ENCODE data around the gene VWA2.

Gene VWA2

GRCh38 chr10:114221235-114221634 lies 17.8 kb upstream of the VWA2 start:
- intact Hi-C loops (cut with DNase I; ENCODE audit: low total_unique reads), result no loop called here

GRCh38 chr10:114223066-114223465 lies 16.0 kb upstream of the VWA2 start:
- Histone ChIP-seq H3K4me3 (no peak overlapping the region), H3K4me1 (no peaks in the 10 kb centered on the region), H3K27ac (no peak overlapping the region), H3K36me3 (no peaks in the 10 kb centered on the region), H3K9me3 (no peaks in the 10 kb centered on the region), H3K27me3 (peaks cover 0 to 9% of the 10 kb centered on the region in 2 donors)
- TF ChIP-seq CTCF (IDR thresholded peaks at IDR 0.05), result no peak
- intact Hi-C loops (cut with DNase I; ENCODE audit: low total_unique reads), result no loop called here
- no peak for DNase-seq

More at GRCh38 chr10:114221235-114221634, 17.8 kb upstream of the VWA2 start:
- DNase-seq, result no peak
- Histone ChIP-seq H3K4me3 (no peak overlapping the region), H3K4me1 (no peaks in the 10 kb centered on the region), H3K36me3 (no peaks in the 10 kb centered on the region), H3K27me3 (peaks cover 0 to 9% of the 10 kb centered on the region in 2 donors), H3K9me3 (no peaks in the 10 kb centered on the region), H3K27ac (no peak overlapping the region)
- no peak for TF ChIP-seq CTCF (IDR thresholded peaks at IDR 0.05)

- H3K4me1 ChIP-seq, result no peaks in the 10 kb centered on the region
- TF ChIP-seq CTCF (IDR thresholded peaks at IDR 0.05), result no peak
- peaks cover 0 to 28% of the 10 kb centered on the region in 2 donors for H3K27me3 ChIP-seq
- no peaks in the 10 kb centered on the region for H3K36me3 ChIP-seq
- no peak for DNase-seq
- H3K9me3 ChIP-seq, result peaks cover 0 to 4% (median 0%) of the 10 kb centered on the region in 3 donors
- no peak overlapping the region for H3K4me3 ChIP-seq
- no peak overlapping the region for H3K27ac ChIP-seq
- intact Hi-C loops (cut with DNase I; ENCODE audit: low total_unique reads), result no loop called here
Measured at GRCh38 chr10:114228156-114228555, 10.9 kb upstream of the VWA2 start.

- DNase-seq, result no peak
- Histone ChIP-seq H3K27me3 (peaks cover 0 to 59% of the 10 kb centered on the region in 2 donors), H3K27ac (no peak overlapping the region), H3K36me3 (no peaks in the 10 kb centered on the region), H3K9me3 (peaks cover 0 to 4% (median 0%) of the 10 kb centered on the region in 3 donors), H3K4me3 (no peak overlapping the region), H3K4me1 (no peaks in the 10 kb centered on the region)
- intact Hi-C loops (cut with DNase I; ENCODE audit: low total_unique reads), result no loop called here
- no peak for TF ChIP-seq CTCF (IDR thresholded peaks at IDR 0.05)
Measured at GRCh38 chr10:114232561-114233176, 6.4 kb upstream of the VWA2 start.

- H3K4me1 ChIP-seq, result no peaks in the 10 kb centered on the region
- H3K9me3 ChIP-seq, result peaks cover 0 to 4% (median 0%) of the 10 kb centered on the region in 3 donors
- no peak overlapping the region for H3K4me3 ChIP-seq
- H3K36me3 ChIP-seq, result no peaks in the 10 kb centered on the region
- no peak overlapping the region for H3K27ac ChIP-seq
- TF ChIP-seq CTCF (IDR thresholded peaks at IDR 0.05), result no peak
- intact Hi-C loops (cut with DNase I; ENCODE audit: low total_unique reads), result no loop called here
- peaks cover 0 to 64% of the 10 kb centered on the region in 2 donors for H3K27me3 ChIP-seq
- DNase-seq, result no peak
Measured at GRCh38 chr10:114233482-114233881, 5.6 kb upstream of the VWA2 start.
